Naive thymus-derived CD4-positive, alpha-beta T cell (primary cell): ENCODE data around the gene DCTPP1. TPM values are rescaled to one million over a fixed set of nuclear protein-coding genes. Genes with fewer than 3 reads are reported as not detected.

ENCODE experiments used
- ATAC-seq: fragments of 150-1000 bp; cut with Tn5 transposase; 2 replicates; pipeline ENCODE4 v1.10.0; 2021; ENCODE audit warnings: mild to moderate bottlenecking, moderate library complexity
- CTCF ChIA-PET: fragments of 350-600 bp; sonication (Branson Sonifier 250); formaldehyde crosslinking; loops from one replicate; lab custom pipeline; 2021; ENCODE audit warnings: antibody characterized with exemption; lab: Charles Lee
- POLR2A ChIA-PET: fragments of 350-600 bp; sonication (Branson Sonifier 250); formaldehyde crosslinking; loops from one replicate; lab custom pipeline; 2021; ENCODE audit warnings: antibody characterized with exemption, inconsistent platforms; lab: Charles Lee
- DNase-seq, 9 donors: peaks; one replicate each; pipeline versions ENCODE4 v3.0.0 to v3.0.0-alpha.2; 2020 to 2022; ENCODE audit warnings: mixed read lengths in 1 of 9
- H3K27ac ChIP-seq: one replicate; pipeline ENCODE4 v1.7.0; 2013; ENCODE audit warnings: mild to moderate bottlenecking, low read depth, low read length, moderate library complexity
- H3K27me3 ChIP-seq, 2 donors: one replicate each; pipeline ENCODE4 v1.7.0; 2013; ENCODE audit warnings: low read length in 2 of 2, mild to moderate bottlenecking in 2 of 2, moderate library complexity in 2 of 2; ENCODE audit not compliant: control insufficient read depth in 2 of 2, insufficient read depth in 2 of 2
- H3K36me3 ChIP-seq, 3 experiments: 1 replicate in 2 of 3; 2 replicates in 1 of 3; pipeline ENCODE4 v1.7.0; 2013; ENCODE audit warnings: low read length in 3 of 3, mild to moderate bottlenecking in 3 of 3, moderate library complexity in 1 of 3; ENCODE audit not compliant: insufficient read depth in 3 of 3, control insufficient read depth in 2 of 3
- H3K4me1 ChIP-seq, 2 donors: one replicate each; pipeline ENCODE4 v1.7.0; 2013; ENCODE audit warnings: low read length in 2 of 2, mild to moderate bottlenecking in 2 of 2, moderate library complexity in 1 of 2; ENCODE audit not compliant: control insufficient read depth in 2 of 2, insufficient read depth in 2 of 2
- H3K4me3 ChIP-seq: 2 replicates; pipeline ENCODE4 v1.7.0; 2013; ENCODE audit warnings: mild to moderate bottlenecking, low read length
- H3K9me3 ChIP-seq, 3 experiments: 1 replicate in 2 of 3; 2 replicates in 1 of 3; pipeline ENCODE4 v1.7.0; 2013; ENCODE audit warnings: low read length in 3 of 3; ENCODE audit not compliant: control insufficient read depth in 2 of 3
- H3K27ac Mint-ChIP-seq, 9 donors: one replicate each; pipeline ENCODE4 v1.8.0; 2020 to 2022; ENCODE audit warnings: mixed read lengths in 9 of 9, mild to moderate bottlenecking in 8 of 9, moderate library complexity in 5 of 9, inconsistent platforms in 2 of 9
- H3K27me3 Mint-ChIP-seq, 5 donors: one replicate each; pipeline ENCODE4 v1.8.0; 2021 to 2022; ENCODE audit warnings: mixed read lengths in 5 of 5, mild to moderate bottlenecking in 1 of 5
- H3K36me3 Mint-ChIP-seq, 5 donors: one replicate each; pipeline ENCODE4 v1.8.0; 2020 to 2022; ENCODE audit warnings: mixed read lengths in 5 of 5, mild to moderate bottlenecking in 3 of 5, inconsistent platforms in 1 of 5
- H3K4me1 Mint-ChIP-seq, 7 donors: one replicate each; pipeline ENCODE4 v1.8.0; 2020 to 2022; ENCODE audit warnings: mixed read lengths in 7 of 7, mild to moderate bottlenecking in 3 of 7, inconsistent platforms in 1 of 7
- H3K4me3 Mint-ChIP-seq, 10 donors: one replicate each; pipeline ENCODE4 v1.8.0; 2020 to 2022; ENCODE audit warnings: mild to moderate bottlenecking in 10 of 10, mixed read lengths in 10 of 10, moderate library complexity in 6 of 10, inconsistent platforms in 2 of 10
- H3K9me3 Mint-ChIP-seq, 11 donors: one replicate each; pipeline ENCODE4 v1.8.0; 2020 to 2022; ENCODE audit warnings: mixed read lengths in 11 of 11, mild to moderate bottlenecking in 4 of 11, inconsistent platforms in 1 of 11, moderate library complexity in 1 of 11
- intact Hi-C, 2 donors: fragments of 100-400 bp; cut with micrococcal nuclease; formaldehyde crosslinking; loops; one replicate each; pipeline ENCODE4 v1.15.1; 2023
- polyA plus RNA-seq, 2 donors: library from polyadenylated mRNA; unstranded; fragments of 300-500 nt; fragmentation: Illumina TruSeq; gene quantifications; one replicate each; pipeline ENCODE4 v1.2.3, GENCODE V29; 2021
- total RNA-seq, 6 experiments: library from RNA in 5 of 6; stranded (reverse) in 5 of 6; gene quantifications; 1 replicate in 5 of 6; 2 replicates in 1 of 6; pipeline ENCODE4 v1.2.3 and lab custom pipeline; 2021 to 2026

DCTPP1 gene
- total and polyA plus RNA-seq, 7 experiments from 2014 or later: 11.6 to 81.1 (median 15.6) TPM

DNA sequence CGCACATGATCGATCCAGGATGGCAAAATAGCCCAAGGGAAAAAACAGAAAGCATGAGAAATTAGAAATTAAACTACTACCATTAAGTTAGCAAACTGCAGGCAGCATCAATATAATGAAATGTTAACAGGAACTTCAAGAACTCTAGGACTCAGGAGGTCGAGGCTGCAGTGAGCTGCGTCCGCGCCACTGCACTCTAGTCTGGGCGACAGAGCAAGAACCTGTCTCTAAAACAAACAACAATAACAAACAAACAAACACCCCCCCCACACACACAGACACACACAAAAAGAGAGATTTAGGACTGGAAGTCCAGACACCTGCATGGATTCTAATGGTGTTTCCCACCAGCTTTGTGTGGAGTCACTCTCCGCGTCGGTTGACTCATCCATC, 16.4 kb upstream of the DCTPP1 start:
- Histone ChIP-seq H3K4me1 (peaks cover 29 to 43% of the 10 kb centered on the region in 2 donors), H3K27me3 (no peaks in the 10 kb centered on the region), H3K36me3 (peaks cover 0 to 5% (median 4%) of the 10 kb centered on the region in 3 experiments), H3K4me3 (peak overlapping the region; percentile 97), H3K9me3 (no peaks in the 10 kb centered on the region), H3K27ac (peak overlapping the region; percentile 92)
- ChIA-PET CTCF (interaction anchor here (0.7 to 2.2 kb wide), 3 partner anchors 27 to 89 kb away, joined by 3 to 7 read pairs (median 4); no protein-coding TSS in a partner anchor), POLR2A (interaction anchor here (0.7 to 20.1 kb wide), 7 partner anchors 11 to 122 kb away, joined by 3 to 374 read pairs (median 7); partner anchors contain the start of genes ITGAL and ZNF747)
- Mint-ChIP-seq H3K4me1 (peaks cover 35 to 52% (median 47%) of the 10 kb centered on the region in 7 donors), H3K27ac (peak overlapping the region; percentile 90 to 98 (median 96)), H3K4me3 (peak overlapping the region; percentile 85 to 97 (median 95)), H3K9me3 (peaks cover 0 to 4% (median 2%) of the 10 kb centered on the region in 11 donors), H3K27me3 (no peaks in the 10 kb centered on the region), H3K36me3 (peaks cover 5 to 26% (median 19%) of the 10 kb centered on the region in 5 donors)
- DNase-seq (no peak), ATAC-seq (no peak)
- intact Hi-C loops: loop anchor here in 1 of 2 donors (5.0 kb wide), 1 partner anchor 186 kb away; no protein-coding TSS in a partner anchor

DNA sequence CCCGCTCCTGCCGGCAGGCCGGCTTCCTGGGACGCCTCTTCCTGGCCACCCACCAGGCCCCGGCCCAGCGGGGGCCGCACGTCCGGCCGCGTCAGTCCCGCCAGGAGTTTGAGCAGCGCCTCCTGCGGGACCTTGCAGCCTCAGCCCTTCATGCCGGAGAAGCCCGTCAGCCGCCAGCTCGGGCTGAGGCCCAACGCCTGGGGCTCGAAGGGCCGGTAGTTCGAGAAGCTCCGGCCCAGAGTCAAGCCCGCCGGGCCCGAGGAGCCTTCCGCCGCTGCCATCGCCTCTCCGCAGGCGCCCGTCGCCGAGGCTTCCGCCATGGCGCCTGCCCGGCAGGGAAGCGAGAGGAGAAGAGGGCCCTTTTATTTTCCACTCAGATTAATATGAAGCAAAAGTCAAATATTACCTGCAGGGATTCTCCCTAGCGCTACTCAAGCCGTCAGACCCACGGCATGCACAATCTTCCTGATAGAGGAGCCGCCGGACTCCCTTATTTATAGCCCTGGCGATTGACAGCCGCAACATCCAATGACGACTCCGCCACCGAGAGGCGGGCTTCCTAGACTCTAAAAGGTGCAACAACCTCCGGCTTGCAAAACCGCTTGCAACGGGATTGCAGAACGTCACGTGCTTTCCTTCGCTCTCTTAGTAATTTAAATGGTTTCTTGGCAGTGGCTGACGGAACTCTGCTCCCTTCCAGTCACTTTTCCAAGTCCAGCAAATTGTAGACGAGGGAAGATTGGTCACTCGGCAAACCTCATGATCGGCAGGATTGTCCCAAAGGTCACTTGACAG, 15.8 kb upstream of the DCTPP1 start, which contains the start of gene SEPHS2:
Gene SEPHS2 (minus strand): TSS at position 467 of the 795 bp plus-strand sequence. CDS start 147 bp downstream, at position 320.
- peak within 1 kb of the TSS; percentile 90 to 98 (median 96) for H3K27ac Mint-ChIP-seq
- no peaks in the 10 kb centered on the region for H3K27me3 ChIP-seq
- DNase-seq (peak; percentile 84 to 96 (median 94)), ATAC-seq (peak; percentile 96)
- H3K4me1 ChIP-seq: peaks cover 26 to 37% of the 10 kb centered on the region in 2 donors
- peaks cover 5 to 26% (median 19%) of the 10 kb centered on the region in 5 donors for H3K36me3 Mint-ChIP-seq
- intact Hi-C loops: loop anchor here (1.0 to 5.0 kb wide), 10 partner anchors 13 to 205 kb away; partner anchors contain the start of genes DCTPP1 (in 2 of the 2), ZNF747 (in 2 of the 2), ITGAL (in 1 of the 2) and PRR14 (in 1 of the 2)
- peaks cover 0 to 5% (median 4%) of the 10 kb centered on the region in 3 experiments for H3K36me3 ChIP-seq
- ChIA-PET POLR2A (interaction anchor here (0.7 to 20.1 kb wide), 17 partner anchors 12 to 197 kb away, joined by 3 to 374 read pairs (median 4); partner anchors contain the start of genes DCTPP1, ITGAL, ZNF688 and ZNF747), CTCF (interaction anchor here (0.9 to 2.2 kb wide), 4 partner anchors 14 to 90 kb away, joined by 3 to 7 read pairs (median 6); partner anchors contain the start of gene ZNF747)
- H3K4me1 Mint-ChIP-seq: peaks cover 30 to 47% (median 41%) of the 10 kb centered on the region in 7 donors
- peaks cover 0 to 4% (median 2%) of the 10 kb centered on the region in 11 donors for H3K9me3 Mint-ChIP-seq
- no peaks in the 10 kb centered on the region for H3K9me3 ChIP-seq
- peak within 1 kb of the TSS; percentile 97 for H3K4me3 ChIP-seq
- H3K4me3 Mint-ChIP-seq: peak within 1 kb of the TSS; percentile 85 to 97 (median 95)
- no peaks in the 10 kb centered on the region for H3K27me3 Mint-ChIP-seq
- H3K27ac ChIP-seq: peak within 1 kb of the TSS; percentile 92

- Mint-ChIP-seq H3K4me1 (peaks cover 25 to 43% (median 38%) of the 10 kb centered on the region in 7 donors), H3K27ac (peak overlapping the region in 5 of 9 donors; percentile 28 to 77 (median 62)), H3K4me3 (peak overlapping the region; percentile 81 to 97 (median 90)), H3K36me3 (peaks cover 5 to 26% (median 19%) of the 10 kb centered on the region in 5 donors), H3K9me3 (peaks cover 0 to 4% (median 2%) of the 10 kb centered on the region in 11 donors), H3K27me3 (no peaks in the 10 kb centered on the region)
- peaks cover 20 to 31% of the 10 kb centered on the region in 2 donors for H3K4me1 ChIP-seq
- DNase-seq: no peak
- no peaks in the 10 kb centered on the region for H3K9me3 ChIP-seq
- ChIA-PET CTCF (interaction anchor here (0.9 to 1.7 kb wide), 3 partner anchors 13 to 90 kb away, joined by 3 to 6 read pairs (median 5); partner anchors contain the start of gene ZNF747), POLR2A (interaction anchor here (0.8 to 20.1 kb wide), 14 partner anchors 12 to 198 kb away, joined by 3 to 374 read pairs (median 4); partner anchors contain the start of genes DCTPP1, ITGAL, ZNF688 and ZNF747)
- no peak for ATAC-seq
- intact Hi-C loops: loop anchor here (1.0 to 5.0 kb wide), 10 partner anchors 14 to 205 kb away; partner anchors contain the start of genes DCTPP1 (in 2 of the 2), ZNF747 (in 2 of the 2), ITGAL (in 1 of the 2) and PRR14 (in 1 of the 2)
- no peaks in the 10 kb centered on the region for H3K27me3 ChIP-seq
- H3K4me3 ChIP-seq: peak overlapping the region; percentile 97
- peak overlapping the region; percentile 92 for H3K27ac ChIP-seq
- H3K36me3 ChIP-seq: peaks cover 0 to 5% (median 4%) of the 10 kb centered on the region in 3 experiments
These were observed 15.2 kb upstream of the DCTPP1 start for GRCh38 chr16:30445149-30445407.

- POLR2A ChIA-PET: interaction anchor here (0.8 to 20.1 kb wide), 17 partner anchors 13 to 198 kb away, joined by 3 to 374 read pairs (median 4); partner anchors contain the start of genes DCTPP1, ITGAL, ZNF688 and ZNF747
- Histone ChIP-seq H3K4me1 (peaks cover 18 to 27% of the 10 kb centered on the region in 2 donors), H3K27me3 (no peaks in the 10 kb centered on the region), H3K4me3 (peak overlapping the region; percentile 97), H3K27ac (peak overlapping the region; percentile 92), H3K9me3 (no peaks in the 10 kb centered on the region), H3K36me3 (peaks cover 0 to 5% (median 4%) of the 10 kb centered on the region in 3 experiments)
- peak overlapping the region; percentile 81 to 97 (median 90) for H3K4me3 Mint-ChIP-seq
- H3K27ac Mint-ChIP-seq: peak overlapping the region in 6 of 9 donors; percentile 28 to 77 (median 51)
- intact Hi-C loops: loop anchor here (1.0 to 5.0 kb wide), 10 partner anchors 14 to 206 kb away; partner anchors contain the start of genes DCTPP1 (in 2 of the 2), ZNF747 (in 2 of the 2), ITGAL (in 1 of the 2) and PRR14 (in 1 of the 2)
- no peak for ATAC-seq
- H3K4me1 Mint-ChIP-seq: peaks cover 25 to 39% (median 36%) of the 10 kb centered on the region in 7 donors
- peaks cover 0 to 4% (median 2%) of the 10 kb centered on the region in 11 donors for H3K9me3 Mint-ChIP-seq
- no peaks in the 10 kb centered on the region for H3K27me3 Mint-ChIP-seq
- CTCF ChIA-PET: interaction anchor here (0.6 to 1.7 kb wide), 6 partner anchors 13 to 625 kb away, joined by 3 to 6 read pairs (median 4); partner anchors contain the start of genes DCTPP1 and ZNF747
- no peak for DNase-seq
- H3K36me3 Mint-ChIP-seq: peaks cover 5 to 26% (median 19%) of the 10 kb centered on the region in 5 donors
These were observed 14.7 kb upstream of the DCTPP1 start for GRCh38 chr16:30444231-30445148.

- Mint-ChIP-seq H3K9me3 (peaks cover 0 to 4% (median 2%) of the 10 kb centered on the region in 11 donors), H3K27ac (peak overlapping the region in 3 of 9 donors; percentile 18 to 66 (median 32)), H3K4me3 (peak overlapping the region; percentile 41 to 97 (median 86)), H3K27me3 (no peaks in the 10 kb centered on the region), H3K36me3 (peaks cover 5 to 26% (median 19%) of the 10 kb centered on the region in 5 donors), H3K4me1 (peaks cover 25 to 38% (median 36%) of the 10 kb centered on the region in 7 donors)
- H3K4me3 ChIP-seq: no peak overlapping the region
- intact Hi-C loops: loop anchor here (2.0 kb wide), 3 partner anchors 15 to 185 kb away; partner anchors contain the start of gene ZNF747 (in 1 of the 2)
- DNase-seq (no peak), ATAC-seq (no peak)
- H3K27me3 ChIP-seq: no peaks in the 10 kb centered on the region
- no peak overlapping the region for H3K27ac ChIP-seq
- POLR2A ChIA-PET: interaction anchor here (1.2 to 20.1 kb wide), 8 partner anchors 12 to 199 kb away, joined by 3 to 374 read pairs (median 5); partner anchors contain the start of genes DCTPP1 and ITGAL
- H3K9me3 ChIP-seq: no peaks in the 10 kb centered on the region
- peaks cover 0 to 5% (median 4%) of the 10 kb centered on the region in 3 experiments for H3K36me3 ChIP-seq
- peaks cover 18 to 25% of the 10 kb centered on the region in 2 donors for H3K4me1 ChIP-seq
- CTCF ChIA-PET: interaction anchor here (0.9 to 1.3 kb wide), 3 partner anchors 14 to 98 kb away, joined by 3 to 4 read pairs (median 4); partner anchors contain the start of gene DCTPP1
These were observed 13.8 kb upstream of the DCTPP1 start for GRCh38 chr16:30443631-30444030.
